Dedifferentiated amniotic fluid mesenchymal stem cell (primary cell): ENCODE measurements around the gene LBR.

Experiments
- DNase-seq: peaks from one replicate; pipeline ENCODE4 v3.0.0-alpha.2; 2016; ENCODE audit errors: extremely low spot score

The LBR gene

GRCh38 chr1:225374996-225375395 lies 52.8 kb downstream of the LBR start:
- no peak for DNase-seq

- no peak for DNase-seq
Measured at GRCh38 chr1:225373155-225373554, 54.7 kb downstream of the LBR start.

- no peak for DNase-seq
Measured at GRCh38 chr1:225371366-225372010, 56.4 kb downstream of the LBR start.

- DNase-seq = no peak
Measured at GRCh38 chr1:225368036-225368552, 59.7 kb downstream of the LBR start.

GRCh38 chr1:225366552-225366951 lies 61.3 kb downstream of the LBR start:
- DNase-seq = no peak

GRCh38 chr1:225366018-225366417 lies 61.8 kb downstream of the LBR start:
- no peak for DNase-seq

GRCh38 chr1:225364439-225364838 lies 63.4 kb downstream of the LBR start:
- DNase-seq = no peak

GRCh38 chr1:225362805-225363204 lies 65.0 kb downstream of the LBR start:
- no peak for DNase-seq

GRCh38 chr1:225361176-225361575 lies 66.7 kb downstream of the LBR start:
- DNase-seq = no peak

GRCh38 chr1:225360119-225360518 lies 67.7 kb downstream of the LBR start:
- DNase-seq = no peak

- no peak for DNase-seq
Measured at GRCh38 chr1:225355863-225356262, 72.0 kb downstream of the LBR start.

- DNase-seq = no peak
Measured at GRCh38 chr1:225354906-225355305, 72.9 kb downstream of the LBR start.
